Hippocampal formation (tissue), 2 donors: ENCODE results near the gene HCRT.
"Not testable (repeated sequence)": the region's sequence is repeated elsewhere in the genome, so short reads cannot be mapped to it uniquely, and the experiment has no call there.

Experiments used
- DNase-seq, 2 donors: peaks; one replicate each; lab custom pipeline; 2025; lab: John Stamatoyannopoulos, UW

The HCRT gene

GRCh38 chr17:42179911-42180410 is 5.3 kb downstream of the HCRT start:
- no peak for DNase-seq

- DNase-seq: no peak
These were observed 5.9 kb downstream of the HCRT start for GRCh38 chr17:42179335-42179734.

- DNase-seq: no peak
These were observed 6.4 kb downstream of the HCRT start for GRCh38 chr17:42178817-42179216.

- DNase-seq: no peak
These were observed 7.6 kb downstream of the HCRT start for GRCh38 chr17:42177684-42178083.

GRCh38 chr17:42174126-42174783 is 11.0 kb downstream of the HCRT start:
- no peak for DNase-seq

GRCh38 chr17:42171831-42172230 is 13.4 kb downstream of the HCRT start:
- DNase-seq: no peak

DNA sequence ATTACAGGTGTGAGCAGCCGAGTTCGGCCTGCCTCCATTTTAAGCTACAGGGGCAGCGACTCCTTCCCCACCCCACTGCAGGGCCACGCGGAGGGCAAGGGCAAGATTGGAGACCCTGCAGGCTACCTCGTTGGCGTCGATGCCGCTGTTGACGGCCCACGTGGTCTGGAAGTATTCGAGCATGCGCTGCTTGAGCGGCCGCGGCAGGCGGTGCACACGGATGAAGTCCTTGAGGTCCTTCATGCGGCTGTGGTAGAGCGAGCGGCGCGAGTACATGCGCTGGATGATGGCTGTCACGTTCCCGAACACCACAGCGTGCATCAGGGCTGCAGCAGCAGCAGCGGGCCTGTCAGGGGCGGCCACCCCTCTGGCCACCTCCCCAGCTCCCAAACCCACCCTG is 15.9 kb downstream of the HCRT start:
- DNase-seq: no peak

DNA sequence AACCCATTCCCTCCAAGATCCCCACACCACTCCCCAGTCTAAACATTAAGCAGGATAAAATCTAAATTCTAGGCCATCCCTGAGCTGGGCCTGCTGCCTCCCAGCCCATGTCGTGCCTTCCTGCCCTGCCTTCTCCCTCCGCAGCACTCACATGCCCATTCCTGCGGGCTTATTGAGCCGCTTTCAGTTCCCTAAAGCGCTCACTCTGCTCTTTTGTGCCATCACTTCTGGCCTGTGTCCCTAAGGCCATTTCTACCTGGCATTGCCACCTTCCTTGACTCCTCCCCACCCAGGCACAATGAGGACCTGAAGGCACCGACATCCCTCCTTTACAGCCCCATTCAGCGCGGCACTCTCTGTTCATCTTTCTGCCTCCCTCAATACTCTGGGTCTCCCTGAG is 17.4 kb downstream of the HCRT start:
- no peak for DNase-seq

- DNase-seq: no peak
These were observed 19.0 kb downstream of the HCRT start for GRCh38 chr17:42166196-42166763.

- DNase-seq: no peak
These were observed 19.5 kb downstream of the HCRT start for GRCh38 chr17:42165751-42166150.

GRCh38 chr17:42163696-42164407 is 21.4 kb downstream of the HCRT start:
- DNase-seq: no peak

DNA sequence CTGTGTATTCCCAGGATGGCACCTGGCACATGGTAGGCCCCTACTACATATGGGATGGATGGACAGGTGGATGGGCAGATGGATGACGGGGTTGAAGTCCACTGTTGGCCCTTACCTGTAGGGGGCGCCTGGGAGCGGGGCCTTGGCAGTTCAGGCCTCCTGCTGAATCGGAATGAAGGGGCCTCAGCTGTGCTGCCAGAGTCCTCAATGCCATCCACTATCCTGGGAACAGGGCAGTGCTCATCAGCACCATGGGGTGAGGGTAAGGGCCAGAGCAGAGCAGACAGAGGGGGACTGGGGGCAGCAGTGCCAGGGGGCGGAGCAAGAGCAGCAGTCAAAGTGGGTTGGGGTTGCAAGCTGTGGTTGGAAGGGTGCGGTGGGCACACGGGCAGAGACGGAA is 22.1 kb downstream of the HCRT start:
- DNase-seq: no peak

DNA sequence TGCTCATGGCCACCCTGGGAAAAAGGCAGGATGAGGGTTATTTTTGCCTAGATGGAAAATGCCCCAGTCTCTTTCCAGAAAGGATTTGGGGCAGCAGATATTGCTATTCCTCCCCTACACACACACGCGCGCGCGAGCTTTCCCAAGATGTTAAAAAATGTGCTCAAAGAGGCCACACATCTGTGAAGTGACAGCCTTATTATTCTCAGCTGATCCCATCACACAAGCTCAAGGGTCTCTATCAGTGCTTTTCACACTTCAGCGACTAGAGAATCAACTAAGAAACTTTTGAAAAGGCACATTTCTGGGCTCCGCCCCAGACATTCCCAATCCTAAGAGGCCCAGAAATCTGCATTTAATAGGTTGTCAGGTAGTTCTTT is 24.7 kb downstream of the HCRT start:
- no peak for DNase-seq

- no peak for DNase-seq
These were observed 25.3 kb downstream of the HCRT start for GRCh38 chr17:42159796-42160530.

GRCh38 chr17:42155614-42156045 is 29.6 kb downstream of the HCRT start:
- DNase-seq: no peak

DNA sequence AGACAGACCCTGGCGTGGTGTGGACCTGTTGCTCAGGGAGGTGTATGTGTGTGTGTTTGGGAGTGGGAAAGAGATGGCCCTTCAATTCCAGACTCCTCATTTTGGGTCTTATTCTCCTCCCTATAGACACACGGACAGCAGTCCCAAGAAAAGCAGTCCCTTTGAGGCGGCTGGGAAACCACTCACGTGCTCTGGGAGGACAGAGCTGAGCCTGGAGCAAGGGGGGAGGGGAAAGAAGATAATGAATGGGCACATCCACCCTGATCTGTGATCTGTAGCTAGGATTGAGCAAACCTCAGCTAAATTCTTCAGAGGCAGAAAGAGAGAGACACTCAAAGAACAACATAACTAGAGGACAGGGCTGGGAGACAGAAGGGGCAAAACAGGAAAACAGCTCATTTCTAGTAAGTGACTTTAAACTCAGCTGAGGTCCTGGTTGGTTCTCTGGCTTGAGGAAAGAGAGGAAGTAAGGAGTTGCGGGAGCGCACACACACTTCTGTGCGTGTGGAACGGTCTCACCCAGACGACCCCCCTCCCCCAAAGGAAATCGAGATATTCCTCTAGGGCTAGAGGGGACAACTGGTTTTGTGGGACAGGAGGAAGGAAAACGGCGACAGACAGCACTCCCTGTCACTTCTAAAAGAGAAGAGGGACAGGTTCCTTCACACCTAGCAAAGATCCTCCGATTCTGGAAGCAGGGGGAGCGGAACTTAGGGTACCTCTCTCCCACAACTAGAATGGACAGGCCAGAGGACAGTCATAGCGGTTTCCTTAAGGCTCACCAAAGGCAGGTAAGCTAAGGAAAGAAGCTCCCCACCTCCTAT is 31.1 kb downstream of the HCRT start:
- no peak for DNase-seq

GRCh38 chr17:42146911-42147607 is 38.2 kb downstream of the HCRT start:
- DNase-seq: no peak

- not testable (repeated sequence) for DNase-seq
These were observed 42.1 kb downstream of the HCRT start for GRCh38 chr17:42143138-42143537.

DNA sequence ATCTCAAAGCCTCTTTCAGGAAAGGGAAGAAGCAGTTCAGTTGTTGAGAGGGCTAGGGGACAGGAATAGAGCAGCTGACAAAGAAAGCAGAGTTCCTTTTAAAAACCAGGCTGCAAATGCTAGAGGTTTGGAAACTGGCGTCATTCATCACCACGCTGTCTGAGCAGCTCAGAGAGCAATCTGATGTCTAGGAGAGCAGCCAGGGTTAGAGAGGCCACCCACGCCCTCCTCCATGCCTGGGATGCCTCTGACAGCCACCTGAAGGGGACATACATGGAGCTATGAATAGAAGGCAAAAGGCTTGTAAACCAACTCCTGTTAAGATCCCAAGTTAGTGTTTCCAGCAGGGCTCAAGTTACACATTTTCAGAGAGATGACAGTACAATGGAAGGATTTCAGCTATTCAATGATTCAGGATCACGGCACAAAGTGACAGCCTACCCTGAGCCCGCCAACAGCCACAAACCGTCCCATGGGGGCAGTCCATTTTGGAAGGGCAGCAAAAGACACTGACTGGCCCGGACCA is 42.8 kb downstream of the HCRT start:
- DNase-seq: no peak

DNA sequence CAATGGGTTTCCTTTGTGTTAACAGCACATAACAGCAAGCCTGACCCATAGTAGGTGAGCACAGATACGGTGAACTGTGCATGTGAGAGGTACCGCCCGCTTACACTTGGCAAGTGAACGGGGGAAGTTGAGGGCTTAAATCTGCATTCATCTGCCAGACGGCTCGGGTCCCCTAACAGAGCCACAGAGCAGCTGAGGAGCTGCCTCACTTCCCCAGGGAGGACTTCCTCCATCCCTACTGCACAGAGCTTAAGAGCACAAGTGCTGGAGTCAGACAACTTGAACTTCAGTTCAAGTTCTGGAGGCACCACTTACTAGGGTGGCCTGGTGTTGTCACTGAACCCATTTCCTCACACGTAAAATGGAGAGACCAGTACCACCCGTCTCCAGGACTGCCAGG is 43.9 kb downstream of the HCRT start:
- no peak for DNase-seq

- DNase-seq: not testable (repeated sequence)
These were observed 44.6 kb downstream of the HCRT start for GRCh38 chr17:42140690-42141089.
